ENCODE results near the gene EFHC1. TPM values are rescaled to one million over a fixed set of nuclear protein-coding genes. Genes with fewer than 3 reads are reported as not detected.
"Not testable (repeated sequence)": the region's sequence is repeated elsewhere in the genome, so short reads cannot be mapped to it uniquely, and the experiment has no call there.

EFHC1 gene
- total and polyA plus RNA-seq, 2 donors (not counting 1 experiment from before 2014, with no cell fraction given) = 19.4 to 34.8 TPM

DNA sequence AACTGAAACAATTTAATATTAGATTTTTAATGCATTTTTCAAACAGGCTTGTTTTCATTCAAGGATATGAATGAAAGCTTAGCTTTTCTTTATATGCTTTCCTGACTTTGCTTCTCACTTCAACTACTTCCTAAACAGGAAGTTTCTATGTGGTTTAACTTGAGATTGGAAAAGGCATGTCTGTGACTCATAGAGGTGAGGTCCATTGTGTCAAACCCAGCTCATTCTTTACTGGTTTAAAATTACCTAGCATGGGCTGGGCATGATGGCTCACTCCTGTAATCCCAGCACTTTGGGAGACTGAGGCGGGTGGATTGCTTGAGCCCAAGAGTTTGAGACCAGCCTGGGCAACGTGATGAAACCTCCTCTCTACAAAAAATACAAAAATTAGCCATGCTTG, 34.4 kb downstream of the EFHC1 start:
- no peak overlapping the region for H3K4me3 Mint-ChIP-seq
- intact Hi-C loops (cut with micrococcal nuclease) = no loop called here
- H3K9me3 Mint-ChIP-seq (ENCODE audit: insufficient read depth) = peaks cover 10% of the 10 kb centered on the region
- H3K4me3 ChIP-seq (ENCODE audit: control extremely low read depth in 1 of 5, extremely low read depth in 1 of 5, insufficient read depth in 1 of 5, low read depth in 2 of 5, low read length in 4 of 5) = no peak overlapping the region
- no peak overlapping the region for H3K27ac ChIP-seq (ENCODE audit: low read length in 2 of 2)
- peaks cover 0 to 7% (median 7%) of the 10 kb centered on the region in 3 donors for H3K9me3 ChIP-seq (ENCODE audit: control extremely low read depth in 1 of 3, control insufficient read depth in 2 of 3, insufficient read depth in 1 of 3, low read length in 2 of 3)
- no peak overlapping the region for H3K4me2 ChIP-seq (replicated peaks; ENCODE audit: low read depth, low read length, poor library complexity, severe bottlenecking)
- H3K9ac ChIP-seq (ENCODE audit: low read length) = no peak overlapping the region
- TF ChIP-seq, protein P1, sequence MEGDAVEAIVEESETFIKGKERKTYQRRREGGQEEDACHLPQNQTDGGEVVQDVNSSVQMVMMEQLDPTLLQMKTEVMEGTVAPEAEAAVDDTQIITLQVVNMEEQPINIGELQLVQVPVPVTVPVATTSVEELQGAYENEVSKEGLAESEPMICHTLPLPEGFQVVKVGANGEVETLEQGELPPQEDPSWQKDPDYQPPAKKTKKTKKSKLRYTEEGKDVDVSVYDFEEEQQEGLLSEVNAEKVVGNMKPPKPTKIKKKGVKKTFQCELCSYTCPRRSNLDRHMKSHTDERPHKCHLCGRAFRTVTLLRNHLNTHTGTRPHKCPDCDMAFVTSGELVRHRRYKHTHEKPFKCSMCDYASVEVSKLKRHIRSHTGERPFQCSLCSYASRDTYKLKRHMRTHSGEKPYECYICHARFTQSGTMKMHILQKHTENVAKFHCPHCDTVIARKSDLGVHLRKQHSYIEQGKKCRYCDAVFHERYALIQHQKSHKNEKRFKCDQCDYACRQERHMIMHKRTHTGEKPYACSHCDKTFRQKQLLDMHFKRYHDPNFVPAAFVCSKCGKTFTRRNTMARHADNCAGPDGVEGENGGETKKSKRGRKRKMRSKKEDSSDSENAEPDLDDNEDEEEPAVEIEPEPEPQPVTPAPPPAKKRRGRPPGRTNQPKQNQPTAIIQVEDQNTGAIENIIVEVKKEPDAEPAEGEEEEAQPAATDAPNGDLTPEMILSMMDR (IDR thresholded peaks at IDR 0.05) = no peak
- TF ChIP-seq EZH2 (IDR thresholded peaks at IDR 0.05; ENCODE audit: borderline replicate concordance, insufficient read depth, low read depth, low read length, poor library complexity, severe bottlenecking) = no peak
- no peaks in the 10 kb centered on the region for H3K79me2 ChIP-seq (ENCODE audit: control insufficient read depth, insufficient read depth, low read length)
- H3K27me3 Mint-ChIP-seq = no peaks in the 10 kb centered on the region
- DNase-seq (no peak), ATAC-seq (ENCODE audit: low read depth) (no peak)
- ChIA-PET CTCF (interaction anchor here (0.8 kb wide), 1 partner anchor 10 kb away, joined by 4 read pairs; no protein-coding TSS in a partner anchor), POLR2A (no interaction called here)
- H2AFZ ChIP-seq (ENCODE audit: insufficient read depth, low read depth, low read length, poor library complexity, severe bottlenecking) = no peak overlapping the region
- no peak overlapping the region for H3K27ac Mint-ChIP-seq
- H3K4me1 Mint-ChIP-seq = no peaks in the 10 kb centered on the region
- H3K36me3 ChIP-seq (replicated peaks in 1 of 2; ENCODE audit: control extremely low read depth in 1 of 2, control insufficient read depth in 1 of 2, extremely low read depth in 1 of 2, insufficient read depth in 2 of 2, low read length in 1 of 2) = peaks cover 0 to 5% of the 10 kb centered on the region in 2 experiments
- WGBS (ENCODE audit: insufficient coverage) = no CpG with 5 or more reads among the region's 2 CpGs
- H3K27me3 ChIP-seq (replicated peaks in 1 of 4; ENCODE audit: control extremely low read depth in 1 of 4, control insufficient read depth in 3 of 4, insufficient read depth in 4 of 4, low read length in 3 of 4) = no peaks in the 10 kb centered on the region
- no peaks in the 10 kb centered on the region for H3K4me1 ChIP-seq (ENCODE audit: control insufficient read depth in 2 of 2, insufficient read depth in 2 of 2, low read length in 2 of 2)
- H4K20me1 ChIP-seq (ENCODE audit: control insufficient read depth, insufficient read depth, low read length, poor library complexity, severe bottlenecking) = no peaks in the 10 kb centered on the region

DNA sequence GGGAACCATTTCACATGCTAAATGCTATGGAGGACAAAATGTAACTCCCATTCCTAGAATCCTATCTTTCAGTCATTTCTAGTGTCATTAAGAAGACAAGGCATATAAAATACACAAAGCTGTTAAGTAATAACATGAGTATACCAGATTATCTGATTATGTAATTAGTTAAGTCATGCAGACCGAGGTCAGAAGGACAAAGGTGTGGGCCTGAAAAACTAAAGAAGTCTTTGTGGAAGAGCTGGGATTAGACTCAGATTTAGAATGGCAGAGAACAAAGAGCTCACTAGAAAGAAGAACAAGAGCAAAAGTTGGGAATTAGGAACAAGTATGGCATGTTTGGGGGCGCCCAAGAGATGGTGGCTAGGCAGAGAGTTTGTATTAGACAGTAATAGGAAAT, 37.0 kb downstream of the EFHC1 start:
- intact Hi-C loops (cut with micrococcal nuclease) = no loop called here
- Mint-ChIP-seq H3K27ac (no peak overlapping the region), H3K4me1 (no peaks in the 10 kb centered on the region), H3K27me3 (no peaks in the 10 kb centered on the region), H3K4me3 (no peak overlapping the region), H3K9me3 (ENCODE audit: insufficient read depth) (peaks cover 3% of the 10 kb centered on the region)
- ATAC-seq (ENCODE audit: low read depth) (no peak), DNase-seq (no peak)
- peaks cover 0 to 5% of the 10 kb centered on the region in 2 experiments for H3K36me3 ChIP-seq (replicated peaks in 1 of 2; ENCODE audit: control extremely low read depth in 1 of 2, control insufficient read depth in 1 of 2, extremely low read depth in 1 of 2, insufficient read depth in 2 of 2, low read length in 1 of 2)
- no peaks in the 10 kb centered on the region for H3K9me3 ChIP-seq (ENCODE audit: control extremely low read depth in 1 of 3, control insufficient read depth in 2 of 3, insufficient read depth in 1 of 3, low read length in 2 of 3)
- POLR2A ChIA-PET = no interaction called here
- CTCF ChIA-PET = no interaction called here
- no peaks in the 10 kb centered on the region for H3K4me1 ChIP-seq (ENCODE audit: control insufficient read depth in 2 of 2, insufficient read depth in 2 of 2, low read length in 2 of 2)
- H3K79me2 ChIP-seq (ENCODE audit: control insufficient read depth, insufficient read depth, low read length) = no peaks in the 10 kb centered on the region
- H3K27ac ChIP-seq (ENCODE audit: low read length in 2 of 2) = no peak overlapping the region
- no peak overlapping the region for H3K4me3 ChIP-seq (ENCODE audit: control extremely low read depth in 1 of 5, extremely low read depth in 1 of 5, insufficient read depth in 1 of 5, low read depth in 2 of 5, low read length in 4 of 5)
- no peak overlapping the region for H2AFZ ChIP-seq (ENCODE audit: insufficient read depth, low read depth, low read length, poor library complexity, severe bottlenecking)
- H3K9ac ChIP-seq (ENCODE audit: low read length) = no peak overlapping the region
- TF ChIP-seq, protein P1 (IDR thresholded peaks at IDR 0.05) = no peak
- no peak for TF ChIP-seq EZH2 (IDR thresholded peaks at IDR 0.05; ENCODE audit: borderline replicate concordance, insufficient read depth, low read depth, low read length, poor library complexity, severe bottlenecking)
- WGBS (ENCODE audit: insufficient coverage) = 100% methylated on average over 2 of the region's 2 CpGs
- no peak overlapping the region for H3K4me2 ChIP-seq (replicated peaks; ENCODE audit: low read depth, low read length, poor library complexity, severe bottlenecking)
- H4K20me1 ChIP-seq (ENCODE audit: control insufficient read depth, insufficient read depth, low read length, poor library complexity, severe bottlenecking) = no peaks in the 10 kb centered on the region
- H3K27me3 ChIP-seq (replicated peaks in 1 of 4; ENCODE audit: control extremely low read depth in 1 of 4, control insufficient read depth in 3 of 4, insufficient read depth in 4 of 4, low read length in 3 of 4) = no peaks in the 10 kb centered on the region

DNA sequence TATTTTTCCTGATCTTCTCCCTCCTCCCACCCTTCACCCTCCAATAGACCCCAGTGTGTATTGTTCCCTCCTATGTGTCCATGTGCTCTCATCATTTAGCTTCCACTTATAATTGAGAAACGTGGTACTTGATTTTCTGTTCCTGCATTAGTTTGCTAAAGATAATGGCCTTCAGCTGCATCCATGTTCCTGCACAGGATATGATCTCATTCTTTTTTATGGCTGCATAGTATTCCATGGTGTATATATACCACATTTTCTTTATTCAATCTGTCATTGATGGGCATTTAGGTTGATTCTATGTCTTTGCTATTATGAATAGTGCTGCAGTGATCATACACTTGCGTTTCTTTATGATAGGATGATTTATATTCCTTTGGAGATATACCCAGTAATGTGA, 41.1 kb downstream of the EFHC1 start:
- intact Hi-C loops (cut with micrococcal nuclease); H3K4me1 Mint-ChIP-seq; H3K4me3 Mint-ChIP-seq; H4K20me1 ChIP-seq (ENCODE audit: control insufficient read depth, insufficient read depth, low read length, poor library complexity, severe bottlenecking); ATAC-seq (ENCODE audit: low read depth); H2AFZ ChIP-seq (ENCODE audit: insufficient read depth, low read depth, low read length, poor library complexity, severe bottlenecking); H3K27ac Mint-ChIP-seq; H3K9me3 ChIP-seq (ENCODE audit: control extremely low read depth in 1 of 3, control insufficient read depth in 2 of 3, insufficient read depth in 1 of 3, low read length in 2 of 3); CTCF ChIA-PET; H3K27me3 Mint-ChIP-seq; H3K4me3 ChIP-seq (ENCODE audit: control extremely low read depth in 1 of 5, extremely low read depth in 1 of 5, insufficient read depth in 1 of 5, low read depth in 2 of 5, low read length in 4 of 5); H3K4me1 ChIP-seq (ENCODE audit: control insufficient read depth in 2 of 2, insufficient read depth in 2 of 2, low read length in 2 of 2); DNase-seq; H3K9me3 Mint-ChIP-seq (ENCODE audit: insufficient read depth); H3K27me3 ChIP-seq (replicated peaks in 1 of 4; ENCODE audit: control extremely low read depth in 1 of 4, control insufficient read depth in 3 of 4, insufficient read depth in 4 of 4, low read length in 3 of 4); POLR2A ChIA-PET; H3K4me2 ChIP-seq (replicated peaks; ENCODE audit: low read depth, low read length, poor library complexity, severe bottlenecking); H3K9ac ChIP-seq (ENCODE audit: low read length); H3K36me3 ChIP-seq (replicated peaks in 1 of 2; ENCODE audit: control extremely low read depth in 1 of 2, control insufficient read depth in 1 of 2, extremely low read depth in 1 of 2, insufficient read depth in 2 of 2, low read length in 1 of 2); H3K79me2 ChIP-seq (ENCODE audit: control insufficient read depth, insufficient read depth, low read length); H3K27ac ChIP-seq (ENCODE audit: low read length in 2 of 2): not testable (repeated sequence)
- 100% methylated on average over 1 of the region's 2 CpGs for WGBS (ENCODE audit: insufficient coverage)

Measured in B cell (primary cell).